GM18499 (cell line): ENCODE measurements around the gene MACC1.
"Not testable (repeated sequence)": the region's sequence is repeated elsewhere in the genome, so short reads cannot be mapped to it uniquely, and the experiment has no call there.

Source experiments
- ATAC-seq: cut with Tn5 transposase; IDR thresholded peaks from one replicate; pipeline ENCODE4 v1.9.1; 2021; ENCODE audit warnings: moderate number of reproducible peaks; ENCODE audit not compliant: insufficient read depth, unreplicated experiment

Gene MACC1

DNA sequence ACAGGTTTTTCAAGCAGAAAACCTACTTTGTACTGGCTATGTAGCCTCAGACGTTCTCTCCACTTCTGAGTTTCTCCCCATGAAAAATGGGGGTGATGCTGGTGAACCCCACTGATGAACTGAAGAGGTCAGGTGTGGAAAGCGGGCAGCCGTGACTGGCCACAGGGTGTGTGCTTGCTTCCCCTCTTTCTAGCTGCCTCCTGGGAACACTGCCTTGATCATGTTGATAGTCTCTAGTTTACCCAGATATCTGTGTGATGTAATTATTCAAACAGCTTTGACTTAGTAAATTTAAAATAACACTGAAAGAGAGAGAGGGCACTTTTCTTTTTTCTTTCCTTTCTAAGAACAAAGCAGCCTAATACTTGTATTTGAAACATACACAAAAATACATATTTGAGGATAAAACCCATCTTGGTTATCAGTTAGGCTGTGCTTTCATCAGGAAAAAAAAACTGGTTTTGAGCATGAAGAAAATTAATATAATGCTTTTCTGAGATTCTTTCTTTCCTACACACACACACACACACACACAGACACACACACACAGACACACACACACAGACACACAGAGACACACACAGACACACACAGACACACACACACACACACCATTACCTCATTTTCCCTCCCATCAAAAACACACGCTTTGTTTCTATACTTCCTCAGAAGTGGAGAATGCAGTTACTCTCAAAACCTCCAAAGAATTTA lies 76.7 kb downstream of the MACC1 start:
- no peak for ATAC-seq

DNA sequence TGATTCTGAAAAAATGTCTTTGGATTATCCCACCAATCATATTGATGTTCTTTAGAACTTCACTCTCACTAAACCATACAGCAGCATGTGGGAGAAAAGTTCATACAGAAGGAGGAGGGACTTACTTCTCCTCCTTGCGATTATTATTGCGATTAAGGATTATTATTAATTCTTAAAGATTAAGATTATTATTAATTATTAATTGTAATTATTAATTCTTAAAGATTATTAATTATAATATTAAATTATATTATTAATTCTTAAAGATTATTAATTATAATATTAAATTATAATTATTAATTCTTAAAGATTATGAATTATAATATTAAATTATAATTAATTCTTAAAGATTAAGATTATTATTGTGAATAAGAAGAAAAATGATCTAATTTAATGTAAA lies 80.5 kb downstream of the MACC1 start:
- ATAC-seq, result no peak

GRCh38 chr7:20133803-20134202 lies 83.4 kb downstream of the MACC1 start:
- ATAC-seq, result no peak

- no peak for ATAC-seq
These were observed 84.6 kb downstream of the MACC1 start for GRCh38 chr7:20132585-20132984.

DNA sequence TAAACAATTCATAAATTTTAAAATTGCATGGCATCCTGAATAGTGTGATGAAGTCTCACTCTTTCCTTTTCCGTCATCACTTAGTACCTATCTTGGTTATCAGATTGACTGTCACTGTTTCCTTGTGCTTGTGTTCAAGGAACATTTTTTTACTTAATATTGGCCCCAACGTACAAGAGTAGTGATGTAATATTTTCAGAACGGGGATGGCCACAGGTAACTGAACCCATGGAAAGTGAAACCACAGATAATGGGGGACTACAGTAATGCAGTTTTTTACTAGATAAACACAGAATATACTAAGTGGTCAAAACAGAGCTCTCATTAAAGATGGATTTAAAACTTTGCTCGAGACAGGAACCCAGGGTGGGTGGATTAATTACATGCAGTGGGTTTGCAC lies 85.4 kb downstream of the MACC1 start:
- ATAC-seq, result no peak

GRCh38 chr7:20129920-20130319 lies 87.3 kb downstream of the MACC1 start:
- ATAC-seq, result no peak

DNA sequence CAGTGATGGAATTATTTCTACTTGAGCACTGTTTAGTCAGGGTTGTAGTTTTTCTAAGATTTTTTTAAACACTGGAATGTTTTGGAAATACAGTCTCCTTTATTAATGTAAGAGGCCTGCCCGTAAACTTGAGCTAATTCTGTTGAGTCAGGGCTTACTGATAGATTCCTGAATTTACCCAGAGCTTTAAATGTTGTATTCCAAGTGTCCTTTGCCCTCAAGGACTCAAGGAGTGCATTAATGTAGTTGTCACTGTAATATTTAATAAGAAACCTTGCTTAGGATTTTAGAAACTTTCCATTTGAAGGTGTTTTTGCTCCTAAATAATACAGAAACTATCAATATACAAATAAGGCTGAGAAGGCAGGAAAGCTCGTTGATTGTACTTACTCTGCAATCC lies 89.2 kb downstream of the MACC1 start:
- ATAC-seq, result no peak

DNA sequence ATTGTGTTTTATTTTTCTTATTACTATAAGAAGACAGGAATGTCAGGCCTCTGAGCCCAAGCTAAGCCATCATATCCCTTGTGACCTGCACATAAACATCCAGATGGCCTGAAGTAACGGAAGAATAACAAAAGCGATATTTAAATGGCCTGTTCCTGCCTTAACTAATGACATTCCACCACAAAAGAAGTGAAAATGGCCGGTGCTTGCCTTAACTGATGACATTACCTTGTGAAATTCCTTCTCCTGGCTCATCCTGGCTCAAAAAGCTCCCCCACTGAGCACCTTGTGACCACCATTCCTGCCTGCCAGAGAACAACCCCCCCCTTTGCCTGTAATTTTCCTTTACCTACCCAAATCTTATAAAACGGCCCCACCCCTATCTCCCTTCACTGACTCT lies 91.1 kb downstream of the MACC1 start:
- not testable (repeated sequence) for ATAC-seq

DNA sequence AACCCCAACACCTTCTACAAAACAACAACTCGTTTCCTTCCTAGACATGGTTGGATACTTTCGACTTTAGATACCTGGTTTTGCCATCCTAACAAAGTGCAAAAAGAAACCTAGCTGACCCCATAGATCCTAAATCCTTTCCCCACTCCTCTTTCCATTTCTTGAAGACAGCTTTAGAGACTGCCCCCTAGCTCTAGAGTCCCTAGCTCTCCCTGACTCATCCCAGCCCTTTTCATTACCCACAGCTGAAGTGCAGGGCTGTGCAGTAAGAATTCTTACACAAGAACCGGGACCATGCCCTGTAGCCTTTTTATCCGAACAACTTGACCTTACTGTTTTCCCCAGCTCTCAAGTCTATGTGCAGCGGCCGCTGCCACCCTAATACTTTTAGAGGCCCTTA lies 93.1 kb downstream of the MACC1 start:
- not testable (repeated sequence) for ATAC-seq

- not testable (repeated sequence) for ATAC-seq
These were observed 94.4 kb downstream of the MACC1 start for GRCh38 chr7:20122653-20123316.

DNA sequence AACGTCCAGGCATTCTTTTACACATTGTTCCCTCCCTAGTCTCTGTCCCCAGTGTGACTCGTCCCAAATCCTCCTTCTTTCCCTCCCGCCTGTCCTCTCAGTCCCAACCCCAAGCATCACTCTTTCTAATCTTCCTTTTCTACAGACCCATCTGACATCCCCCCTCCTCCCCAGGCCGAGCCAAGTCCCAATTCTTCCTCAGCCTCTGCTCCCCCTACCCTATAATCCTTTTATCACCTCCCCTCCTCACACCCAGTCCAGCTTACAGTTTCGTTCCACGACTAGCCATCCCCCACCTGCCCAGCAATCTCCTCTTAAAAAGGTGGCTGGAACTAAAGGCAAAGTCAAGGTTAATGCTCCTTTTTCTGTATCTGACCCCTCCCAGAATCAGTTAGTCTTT lies 95.1 kb downstream of the MACC1 start:
- ATAC-seq, result no peak

- ATAC-seq, result no peak
These were observed 95.8 kb downstream of the MACC1 start for GRCh38 chr7:20121404-20121803.

DNA sequence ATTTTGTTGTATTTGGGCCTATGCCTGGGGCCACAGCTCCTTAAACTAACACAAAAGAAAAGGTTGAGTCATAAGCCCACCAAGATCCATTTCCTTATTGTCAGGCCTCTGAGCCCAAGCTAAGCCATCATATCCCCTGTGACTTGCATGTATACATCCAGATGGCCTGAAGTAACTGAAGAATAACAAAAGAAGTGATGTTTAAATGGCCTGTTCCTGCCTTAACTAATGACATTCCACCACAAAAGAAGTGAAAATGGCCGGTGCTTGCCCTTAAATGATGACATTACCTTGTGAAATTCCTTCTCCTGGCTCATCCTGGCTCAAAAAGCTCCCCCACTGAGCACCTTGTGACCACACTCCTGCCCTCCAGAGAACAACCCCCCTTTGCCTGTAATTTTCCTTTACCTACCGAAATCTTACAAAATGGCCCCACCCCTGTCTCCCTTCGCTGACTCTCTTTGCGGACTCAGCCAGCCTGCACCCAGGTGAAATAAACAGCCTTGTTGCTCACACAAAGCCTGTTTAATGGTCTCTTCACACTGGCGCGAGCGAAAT lies 96.5 kb downstream of the MACC1 start:
- ATAC-seq, result not testable (repeated sequence)

DNA sequence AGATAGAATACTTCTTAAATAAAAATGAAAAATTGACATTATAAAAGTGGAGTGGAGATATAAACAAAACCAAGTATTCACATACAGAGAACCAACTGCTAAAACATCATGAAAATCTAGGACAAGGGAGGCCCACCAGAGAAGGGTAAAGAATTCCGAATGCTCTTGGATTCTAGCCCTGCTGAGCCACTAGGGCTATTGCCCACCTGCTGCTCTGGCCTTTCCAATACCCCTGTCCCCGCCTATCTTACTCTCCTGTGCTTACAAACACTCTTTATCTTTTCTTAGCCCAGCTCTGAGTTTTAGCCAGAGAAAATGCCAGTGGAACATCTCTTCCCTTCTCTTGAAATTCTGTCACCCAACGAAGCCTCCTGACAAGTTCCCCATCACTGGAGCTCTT lies 100.3 kb downstream of the MACC1 start:
- no peak for ATAC-seq

GRCh38 chr7:20114468-20114867 lies 102.7 kb downstream of the MACC1 start:
- ATAC-seq, result peak; percentile 92

DNA sequence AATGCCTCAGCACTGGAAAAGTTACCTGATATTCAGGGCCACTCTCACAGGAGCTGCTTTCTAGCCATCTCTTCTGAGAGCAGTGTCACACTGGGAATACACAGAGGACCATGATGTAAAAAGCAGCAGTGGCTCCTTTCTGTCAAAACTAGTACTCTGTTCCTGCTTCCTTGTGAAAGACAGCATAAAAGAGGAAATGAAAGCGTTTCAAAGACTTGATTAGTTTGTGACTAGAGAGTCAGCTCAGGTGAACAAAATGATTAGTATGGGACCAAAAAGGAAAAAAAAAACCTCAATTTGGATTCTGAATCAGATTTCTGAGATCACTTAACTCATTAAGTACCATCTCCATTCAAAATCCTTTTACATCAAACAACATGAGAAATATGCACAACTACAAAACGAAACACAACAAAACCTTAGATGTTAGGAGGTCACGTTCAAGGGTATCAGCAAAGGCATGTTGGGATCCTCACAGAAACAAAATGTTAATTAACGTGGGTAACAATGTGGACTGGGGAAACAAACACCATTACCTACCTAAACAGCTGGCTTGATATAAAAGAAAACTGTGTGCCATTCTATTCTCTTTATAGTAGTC lies 103.7 kb downstream of the MACC1 start:
- peak; percentile 82 for ATAC-seq

DNA sequence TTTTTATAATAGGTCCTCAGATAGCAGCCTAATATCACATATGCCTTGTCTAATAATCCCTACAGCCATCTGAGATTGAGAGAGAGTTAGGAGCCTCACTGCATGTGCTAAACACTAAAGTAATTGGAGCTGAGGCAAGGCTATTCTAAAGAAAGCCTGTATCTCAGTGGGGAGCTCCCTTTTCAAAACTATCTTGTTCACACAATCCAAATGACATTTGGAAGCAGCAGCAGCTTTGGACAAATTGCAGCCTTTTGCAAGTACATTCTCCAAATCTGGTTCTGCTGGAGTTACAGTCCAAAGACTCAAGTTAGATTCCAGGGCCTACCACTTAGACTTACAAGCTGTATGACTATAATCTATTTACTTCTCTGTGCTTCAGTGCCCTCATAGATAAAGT lies 104.5 kb downstream of the MACC1 start:
- ATAC-seq, result no peak

GRCh38 chr7:20111821-20112542 lies 105.2 kb downstream of the MACC1 start:
- no peak for ATAC-seq

- no peak for ATAC-seq
These were observed 109.6 kb downstream of the MACC1 start for GRCh38 chr7:20107582-20107981.

DNA sequence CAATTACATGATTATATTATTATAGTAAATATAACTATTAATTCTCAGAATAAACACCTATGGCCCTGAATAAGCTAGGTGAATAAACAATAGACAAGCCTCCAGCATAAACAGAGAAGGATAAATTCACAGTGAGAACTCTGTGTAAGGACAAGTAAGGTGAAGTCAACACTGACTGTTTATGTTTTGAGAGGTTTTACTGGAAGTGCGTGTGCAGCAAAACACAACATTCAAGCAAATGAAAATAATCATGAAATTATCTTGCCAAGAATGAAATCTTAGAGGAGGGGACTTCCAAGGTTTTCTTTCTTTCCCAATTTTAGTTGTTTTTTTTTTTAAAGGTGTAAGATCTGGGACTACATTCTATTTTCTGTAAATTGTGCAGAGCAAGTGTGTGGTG lies 112.5 kb downstream of the MACC1 start:
- no peak for ATAC-seq

GRCh38 chr7:20102982-20103381 lies 114.2 kb downstream of the MACC1 start:
- no peak for ATAC-seq
